HFFc6 (cell line): ENCODE results near the gene SEC63. TPM values are rescaled to one million over a fixed set of nuclear protein-coding genes. Genes with fewer than 3 reads are reported as not detected.
"Not testable (repeated sequence)": the region's sequence is repeated elsewhere in the genome, so short reads cannot be mapped to it uniquely, and the experiment has no call there.

ENCODE experiments used
- DNase-seq: peaks from one replicate; pipeline ENCODE4 v3.0.0-alpha.2; 2018
- H3K27ac Mint-ChIP-seq: 2 replicates; pipeline ENCODE4 v1.8.0; 2020; ENCODE audit warnings: mild to moderate bottlenecking, mixed read lengths
- H3K27me3 Mint-ChIP-seq: 2 replicates; pipeline ENCODE4 v1.8.0; 2021; ENCODE audit warnings: mild to moderate bottlenecking, moderate library complexity, mixed read lengths; ENCODE audit not compliant: insufficient read depth
- H3K36me3 Mint-ChIP-seq: 2 replicates; pipeline ENCODE4 v1.8.0; 2021; ENCODE audit warnings: low read depth, mixed read lengths
- H3K4me1 Mint-ChIP-seq: 2 replicates; pipeline ENCODE4 v1.8.0; 2020; ENCODE audit warnings: low read depth, mixed read lengths
- H3K4me3 Mint-ChIP-seq: 2 replicates; pipeline ENCODE4 v1.8.0; 2020; ENCODE audit warnings: mild to moderate bottlenecking, moderate library complexity, mixed read lengths
- H3K9me3 Mint-ChIP-seq: 2 replicates; pipeline ENCODE4 v1.8.0; 2020; ENCODE audit warnings: mild to moderate bottlenecking, mixed read lengths
- total RNA-seq, 6 experiments: library from RNA; stranded (reverse); fragmentation: NEBNext Ultra II Directional; extraction: Animal tissue kit (Norgen Biotek cat#: 25700); gene quantifications; 2 replicates in 1 of 6; 3 replicates in 5 of 6; pipeline ENCODE4 v1.2.3, GENCODE V29; 2021
- TF ChIP-seq, protein P1 (sequence below): fragments of 200-600 bp; sonication (generic); IDR thresholded peaks from 2 replicates; pipeline ENCODE4 v1.5.0; 2021; ENCODE audit warnings: antibody characterized with exemption, mild to moderate bottlenecking

Gene SEC63
- total RNA-seq, 6 experiments from 2014 or later: 99.2 to 114 (median 106) TPM

- TF ChIP-seq, protein P1, sequence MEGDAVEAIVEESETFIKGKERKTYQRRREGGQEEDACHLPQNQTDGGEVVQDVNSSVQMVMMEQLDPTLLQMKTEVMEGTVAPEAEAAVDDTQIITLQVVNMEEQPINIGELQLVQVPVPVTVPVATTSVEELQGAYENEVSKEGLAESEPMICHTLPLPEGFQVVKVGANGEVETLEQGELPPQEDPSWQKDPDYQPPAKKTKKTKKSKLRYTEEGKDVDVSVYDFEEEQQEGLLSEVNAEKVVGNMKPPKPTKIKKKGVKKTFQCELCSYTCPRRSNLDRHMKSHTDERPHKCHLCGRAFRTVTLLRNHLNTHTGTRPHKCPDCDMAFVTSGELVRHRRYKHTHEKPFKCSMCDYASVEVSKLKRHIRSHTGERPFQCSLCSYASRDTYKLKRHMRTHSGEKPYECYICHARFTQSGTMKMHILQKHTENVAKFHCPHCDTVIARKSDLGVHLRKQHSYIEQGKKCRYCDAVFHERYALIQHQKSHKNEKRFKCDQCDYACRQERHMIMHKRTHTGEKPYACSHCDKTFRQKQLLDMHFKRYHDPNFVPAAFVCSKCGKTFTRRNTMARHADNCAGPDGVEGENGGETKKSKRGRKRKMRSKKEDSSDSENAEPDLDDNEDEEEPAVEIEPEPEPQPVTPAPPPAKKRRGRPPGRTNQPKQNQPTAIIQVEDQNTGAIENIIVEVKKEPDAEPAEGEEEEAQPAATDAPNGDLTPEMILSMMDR: no peak
- Mint-ChIP-seq H3K27ac (no peak overlapping the region), H3K27me3 (no peaks in the 10 kb centered on the region; the same call in 1 of the 2 replicates), H3K4me1 (no peaks in the 10 kb centered on the region), H3K36me3 (peaks cover 16% of the 10 kb centered on the region), H3K4me3 (no peak overlapping the region), H3K9me3 (no peaks in the 10 kb centered on the region)
- no peak for DNase-seq
These were observed 46.3 kb downstream of the SEC63 start for GRCh38 chr6:107911692-107912091.

- Mint-ChIP-seq H3K4me1 (peaks cover 9% of the 10 kb centered on the region), H3K27ac (peak overlapping the region; percentile 2), H3K36me3 (peaks cover 47% of the 10 kb centered on the region), H3K9me3 (no peaks in the 10 kb centered on the region; the same call in 1 of the 2 replicates), H3K4me3 (no peak overlapping the region), H3K27me3 (no peaks in the 10 kb centered on the region; the same call in 1 of the 2 replicates)
- TF ChIP-seq, protein P1: no peak
- no peak for DNase-seq
These were observed 63.1 kb downstream of the SEC63 start for GRCh38 chr6:107894809-107895396.

- H3K36me3 Mint-ChIP-seq: peaks cover 76% of the 10 kb centered on the region
These were observed 67.6 kb downstream of the SEC63 start for GRCh38 chr6:107890431-107890830.

GRCh38 chr6:107885950-107886349, 72.1 kb downstream of the SEC63 start:
- H3K27ac Mint-ChIP-seq, H3K9me3 Mint-ChIP-seq, H3K4me3 Mint-ChIP-seq, H3K27me3 Mint-ChIP-seq, H3K4me1 Mint-ChIP-seq, DNase-seq: not testable (repeated sequence)
- peaks cover 57% of the 10 kb centered on the region for H3K36me3 Mint-ChIP-seq

More at GRCh38 chr6:107890431-107890830, 67.6 kb downstream of the SEC63 start:
- H3K9me3 Mint-ChIP-seq, H3K27me3 Mint-ChIP-seq, H3K4me3 Mint-ChIP-seq, DNase-seq, H3K4me1 Mint-ChIP-seq, H3K27ac Mint-ChIP-seq: not testable (repeated sequence)

GRCh38 chr6:107879941-107880340, 78.1 kb downstream of the SEC63 start:
- Mint-ChIP-seq H3K9me3 (no peaks in the 10 kb centered on the region), H3K27me3 (peaks cover 2% of the 10 kb centered on the region), H3K4me1 (no peaks in the 10 kb centered on the region; the same call in 1 of the 2 replicates), H3K27ac (no peak overlapping the region), H3K4me3 (no peak overlapping the region), H3K36me3 (peaks cover 29% of the 10 kb centered on the region)
- TF ChIP-seq, protein P1: no peak
- DNase-seq: no peak

DNA sequence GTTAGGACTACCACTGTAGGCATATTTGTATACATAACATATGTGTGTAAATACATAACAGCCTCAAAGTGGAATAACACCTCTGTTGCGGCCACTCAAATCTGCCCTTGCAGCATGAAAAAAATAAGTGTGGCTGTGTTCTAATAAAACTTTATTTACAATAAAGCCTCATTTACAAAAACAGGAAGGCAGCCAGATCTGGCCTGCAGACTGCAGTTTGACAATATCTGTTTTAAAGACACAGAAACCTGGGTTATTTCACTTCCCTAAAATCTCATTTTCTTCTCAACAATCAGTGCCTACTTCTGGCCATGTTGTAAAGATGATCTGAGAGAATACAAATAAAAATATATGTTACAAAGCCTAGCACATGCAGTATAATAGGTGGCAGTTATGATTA, 80.0 kb downstream of the SEC63 start:
- no peak for DNase-seq
- TF ChIP-seq, protein P1: no peak
- Mint-ChIP-seq H3K9me3 (no peaks in the 10 kb centered on the region), H3K27me3 (peaks cover 2% of the 10 kb centered on the region; the same call in 1 of the 2 replicates), H3K36me3 (peaks cover 33% of the 10 kb centered on the region), H3K27ac (no peak overlapping the region), H3K4me3 (no peak overlapping the region), H3K4me1 (peaks cover 11% of the 10 kb centered on the region)
